HepG2 (cell line): ENCODE data around the gene FRMD8. TPM values are rescaled to one million over a fixed set of nuclear protein-coding genes. Genes with fewer than 3 reads are reported as not detected.

Source experiments
- BHLHE40 ChIP-seq: IDR thresholded peaks from 2 replicates; pipeline ENCODE4 v1.6.1; 2011; ENCODE audit warnings: low read length, improper control_type of control experiment
- E2F1 ChIP-seq: sonication (generic); formaldehyde crosslinking; IDR thresholded peaks from 2 replicates; pipeline ENCODE4 v1.5.0; 2020; ENCODE audit warnings: missing genetic modification reagents
- EEA1 ChIP-seq: sonication (generic); formaldehyde crosslinking; IDR thresholded peaks from 2 replicates; pipeline ENCODE4 v1.5.1; 2020; ENCODE audit warnings: mild to moderate bottlenecking, missing genetic modification reagents, borderline replicate concordance
- HNRNPUL1 ChIP-seq: fragments of 200-400 bp; formaldehyde crosslinking; IDR thresholded peaks from 2 replicates; pipeline ENCODE4 v1.6.1; 2017; ENCODE audit warnings: low read depth, mild to moderate bottlenecking, low read length, moderate library complexity
- KDM4B ChIP-seq: sonication (generic); formaldehyde crosslinking; IDR thresholded peaks from 2 replicates; pipeline ENCODE4 v1.4.0; 2020; ENCODE audit warnings: missing genetic modification reagents
- NR2F1 ChIP-seq, 2 experiments: fragments of 450-650 bp in 1 of 2; formaldehyde crosslinking in 1 of 2; IDR thresholded peaks; 2 replicates each; pipeline versions ENCODE4 v1.5.0 to v1.6.1; 2016 to 2020; ENCODE audit warnings: mild to moderate bottlenecking in 1 of 2, missing compliant biosample characterization in 1 of 2, missing genetic modification reagents in 1 of 2, moderate library complexity in 1 of 2
- POLR2A ChIP-seq, 2 experiments: IDR thresholded peaks; 2 replicates each; pipeline ENCODE4 v1.6.1; 2011; ENCODE audit warnings: low read depth in 2 of 2, low read length in 2 of 2, mild to moderate bottlenecking in 1 of 2, moderate library complexity in 1 of 2; ENCODE audit not compliant: insufficient read depth in 1 of 2
- RBM39 ChIP-seq: fragments of 200-400 bp; formaldehyde crosslinking; IDR thresholded peaks from one replicate; pipeline ENCODE4 v1.6.1; 2018; ENCODE audit warnings: antibody characterized with exemption, mild to moderate bottlenecking, low read depth, low read length; ENCODE audit not compliant: poor library complexity, severe bottlenecking
- REPIN1 ChIP-seq: sonication (generic); formaldehyde crosslinking; IDR thresholded peaks from 2 replicates; pipeline ENCODE4 v1.8.0; 2022; ENCODE audit warnings: missing genetic modification reagents, low read depth, mild to moderate bottlenecking, borderline replicate concordance
- RFXAP ChIP-seq: sonication (generic); formaldehyde crosslinking; IDR thresholded peaks from 2 replicates; pipeline ENCODE4 v1.4.0; 2020; ENCODE audit warnings: missing genetic modification reagents, borderline replicate concordance
- SNAI1 ChIP-seq: sonication (generic); formaldehyde crosslinking; IDR thresholded peaks from 2 replicates; pipeline ENCODE4 v1.5.0; 2020; ENCODE audit warnings: mild to moderate bottlenecking, missing genetic modification reagents, borderline replicate concordance
- SOX6 ChIP-seq, 2 experiments: fragments of 450-650 bp in 1 of 2; sonication (generic) in 1 of 2; formaldehyde crosslinking in 1 of 2; IDR thresholded peaks; 2 replicates each; pipeline versions ENCODE4 v1.4.0 to v1.6.1; 2017 to 2020; ENCODE audit warnings: antibody characterized with exemption in 1 of 2, mild to moderate bottlenecking in 1 of 2, missing genetic modification reagents in 1 of 2
- TFAP4 ChIP-seq: sonication (generic); IDR thresholded peaks from 2 replicates; pipeline ENCODE4 v1.6.1; 2016; ENCODE audit warnings: low read depth, borderline replicate concordance
- THAP7 ChIP-seq: sonication (generic); formaldehyde crosslinking; IDR thresholded peaks from 2 replicates; pipeline ENCODE4 v1.8.1; 2023; ENCODE audit warnings: mild to moderate bottlenecking, missing genetic modification reagents
- TRIM24 ChIP-seq: sonication (generic); formaldehyde crosslinking; IDR thresholded peaks from 2 replicates; pipeline ENCODE4 v1.8.0; 2022; ENCODE audit warnings: mild to moderate bottlenecking, missing genetic modification reagents
- ZBTB21 ChIP-seq: sonication (generic); formaldehyde crosslinking; IDR thresholded peaks from 2 replicates; pipeline ENCODE4 v1.4.0; 2020; ENCODE audit warnings: missing genetic modification reagents
- ZBTB7A ChIP-seq: sonication (generic); formaldehyde crosslinking; IDR thresholded peaks from 2 replicates; pipeline ENCODE4 v1.8.0; 2022; ENCODE audit warnings: mild to moderate bottlenecking, missing genetic modification reagents
- ZNF142 ChIP-seq: sonication (generic); formaldehyde crosslinking; IDR thresholded peaks from 2 replicates; pipeline ENCODE4 v1.4.0; 2020; ENCODE audit warnings: missing genetic modification reagents
- ZNF674 ChIP-seq: sonication (generic); formaldehyde crosslinking; IDR thresholded peaks from 2 replicates; pipeline ENCODE4 v1.5.0; 2020; ENCODE audit warnings: low read depth, mild to moderate bottlenecking, missing genetic modification reagents
- polyA plus RNA-seq, 8 experiments: library from polyadenylated mRNA; depleted of rRNA in 3 of 8; stranded (reverse) in 7 of 8; unstranded in 1 of 8; fragments of >200 nt; fragmentation: Illumina TruSeq in 4 of 8; extraction: Trizol in 4 of 8; gene quantifications; 2 replicates each; pipeline versions ENCODE4 v1.2.1 to v1.2.3, GENCODE V29; 2011 to 2016; ENCODE audit warnings: low read depth in 4 of 8, missing spikeins in 1 of 8, mixed read lengths in 1 of 8; ENCODE audit not compliant: insufficient read depth in 1 of 8
- total RNA-seq, 5 experiments: library from RNA; depleted of rRNA; stranded (reverse); fragments of >200 nt; fragmentation: Illumina TruSeq; extraction: Trizol; gene quantifications; 2 replicates each; pipeline ENCODE4 v1.2.3, GENCODE V29; 2016; ENCODE audit warnings: low read depth in 1 of 5

Gene FRMD8
- total and polyA plus RNA-seq, 2 of the 13 experiments (the other 11 are each of a cell fraction or from before 2014, with no cell fraction given) = 5.8 to 20.6 TPM

GRCh38 chr11:65421794-65422632 is 35.6 kb downstream of the FRMD8 start (continued):
- TF ChIP-seq E2F1 (CRISPR knock-in tag) (peak; percentile 72), SOX6 (IDR thresholded peaks at IDR 0.05) (no peak), SOX6 (CRISPR knock-in tag; IDR thresholded peaks at IDR 0.05) (peak; percentile 50; the same call in 1 of the 2 replicates), KDM4B (CRISPR knock-in tag) (no peak; the same call in 1 of the 2 replicates), THAP7 (CRISPR knock-in tag) (no peak), RBM39 (no peak), SNAI1 (CRISPR knock-in tag) (no peak), NR2F1 (CRISPR knock-in tag; IDR thresholded peaks at IDR 0.05) (0 out of 4 replicates have a peak, but pooled peaks of 1 of the 2 experiments have one; percentile 47), TFAP4 (peak; percentile 72; the same call in 1 of the 2 replicates), TRIM24 (CRISPR knock-in tag) (no peak), ZBTB7A (CRISPR knock-in tag) (peak; percentile 86; the same call in 1 of the 2 replicates), ZBTB21 (CRISPR knock-in tag) (peak; percentile 55), REPIN1 (CRISPR knock-in tag) (no peak), BHLHE40 (peak; percentile 88), ZNF142 (no peak), ZNF674 (CRISPR knock-in tag) (no peak), HNRNPUL1 (no peak; the same call in none of the 2 replicates), POLR2A (IDR thresholded peaks at IDR 0.05; ENCODE audit: insufficient read depth in 1 of 2, low read depth in 2 of 2, low read length in 2 of 2) (peak in 1 of 2 experiments; percentile 33; a peak in 2 of 4 replicates), EEA1 (no peak), RFXAP (CRISPR knock-in tag) (no peak)
